Caco-2 (cell line): Measurements from ENCODE around the gene SCN3B. TPM values are rescaled to one million over a fixed set of nuclear protein-coding genes. Genes with fewer than 3 reads are reported as not detected.

Source experiments
- BruUV-seq: library from RNA; stranded (reverse); fragments of 400-500 nt; replicated peaks from 2 replicates; lab custom pipeline; 2021; lab: Mats Ljungman, UMichigan
- CTCF ChIA-PET: fragments of 300-600 bp; sonication (Branson Sonifier 250); formaldehyde crosslinking; loops from one replicate; lab custom pipeline; 2022; ENCODE audit warnings: antibody characterized with exemption; lab: Charles Lee
- POLR2A ChIA-PET: fragments of 300-600 bp; sonication (Branson Sonifier 250); formaldehyde crosslinking; loops from one replicate; lab custom pipeline; 2022; ENCODE audit warnings: antibody characterized with exemption; lab: Charles Lee
- DNase-seq, 2 experiments: peaks; one replicate each; pipeline versions ENCODE4 v3.0.0 to v3.0.0-alpha.2; 2020 to 2022
- H3K27me3 ChIP-seq: replicated peaks from 2 replicates; pipeline ENCODE4 v1.6.0; 2011; ENCODE audit warnings: low read length; ENCODE audit not compliant: control insufficient read depth, insufficient read depth
- H3K36me3 ChIP-seq: 2 replicates; pipeline ENCODE4 v1.5.1; 2011; ENCODE audit warnings: low read length; ENCODE audit not compliant: control insufficient read depth, insufficient read depth
- H3K4me1 ChIP-seq: fragments of 250-450 bp; sonication (Bioruptor Pico); 2 replicates; pipeline ENCODE4 v1.5.1; 2020; ENCODE audit warnings: mild to moderate bottlenecking
- H3K4me3 ChIP-seq: 2 replicates; pipeline ENCODE4 v1.5.1; 2011; ENCODE audit warnings: low read depth, mild to moderate bottlenecking, control low read depth, low read length
- H3K9me3 ChIP-seq: fragments of 250-450 bp; sonication (Bioruptor Pico); 2 replicates; pipeline ENCODE4 v1.5.1; 2020; ENCODE audit warnings: mild to moderate bottlenecking, moderate library complexity
- H3K27ac Mint-ChIP-seq: one replicate; pipeline ENCODE4 v1.8.0; 2022; ENCODE audit warnings: mixed read lengths; ENCODE audit not compliant: unreplicated experiment
- H3K27me3 Mint-ChIP-seq: one replicate; pipeline ENCODE4 v1.8.0; 2022; ENCODE audit warnings: mixed read lengths; ENCODE audit not compliant: insufficient read depth, unreplicated experiment
- H3K36me3 Mint-ChIP-seq: one replicate; pipeline ENCODE4 v1.8.0; 2022; ENCODE audit warnings: mild to moderate bottlenecking, mixed read lengths; ENCODE audit not compliant: insufficient read depth, unreplicated experiment
- H3K4me1 Mint-ChIP-seq: one replicate; pipeline ENCODE4 v1.8.0; 2022; ENCODE audit warnings: low read depth, mixed read lengths; ENCODE audit not compliant: unreplicated experiment
- H3K4me3 Mint-ChIP-seq: one replicate; pipeline ENCODE4 v1.8.0; 2022; ENCODE audit warnings: mild to moderate bottlenecking, moderate library complexity, mixed read lengths; ENCODE audit not compliant: unreplicated experiment
- H3K9me3 Mint-ChIP-seq: one replicate; pipeline ENCODE4 v1.8.0; 2022; ENCODE audit warnings: mixed read lengths; ENCODE audit not compliant: unreplicated experiment
- intact Hi-C: fragments of 100-400 bp; cut with micrococcal nuclease; formaldehyde crosslinking; loops from one replicate; pipeline ENCODE4 v1.10.0; 2022; ENCODE audit not compliant: unreplicated experiment
- total RNA-seq: library from RNA; stranded (reverse); gene quantifications from 2 replicates; pipeline ENCODE4 v1.2.3, GENCODE V29; 2022
- TF ChIP-seq, protein P1 (sequence below), 2 experiments: fragments of 200-600 bp in 1 of 2; IDR thresholded peaks; 1 replicate in 1 of 2; 2 replicates in 1 of 2; pipeline versions ENCODE4 v1.5.1 to v1.8.0; 2011 to 2022; ENCODE audit warnings: antibody characterized with exemption in 1 of 2, control low read depth in 1 of 2, inconsistent platforms in 1 of 2, low read depth in 1 of 2, low read length in 1 of 2, mild to moderate bottlenecking in 1 of 2, moderate library complexity in 1 of 2; ENCODE audit not compliant: insufficient read depth in 1 of 2, severe bottlenecking in 1 of 2, unreplicated experiment in 1 of 2

The SCN3B gene
- total RNA-seq, 1 experiment from 2014 or later: 0.82 TPM

DNA sequence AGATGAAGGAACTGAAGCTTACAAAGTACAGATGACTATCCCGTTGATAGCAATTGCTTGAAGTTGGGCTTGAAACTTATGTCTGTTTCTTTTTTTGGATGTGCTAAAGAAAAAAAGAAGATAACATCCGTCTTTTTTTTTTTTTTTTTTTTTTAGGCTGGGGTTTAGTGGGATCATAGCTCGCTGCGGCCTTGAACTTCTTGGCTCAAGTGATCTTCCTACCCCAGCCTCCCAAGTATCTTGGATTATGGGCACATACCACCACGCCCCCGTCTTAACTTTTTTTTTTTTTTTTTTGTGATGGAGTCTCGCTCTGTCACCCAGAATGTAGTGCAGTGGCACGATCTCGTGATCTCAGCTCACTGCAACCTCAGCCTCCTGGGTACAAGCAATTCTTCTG lies 40.8 kb upstream of the SCN3B start:
- intact Hi-C loops: no loop called here
- H3K27me3 Mint-ChIP-seq: peaks cover 35% of the 10 kb centered on the region
- H3K9me3 Mint-ChIP-seq: no peaks in the 10 kb centered on the region
- 0 out of 2 replicates have a peak, but pooled peaks cover 1% of the 10 kb centered on the region for H3K27me3 ChIP-seq
- POLR2A ChIA-PET: no interaction called here
- H3K36me3 ChIP-seq: no peaks in the 10 kb centered on the region
- H3K4me3 ChIP-seq: no peak overlapping the region
- H3K27ac Mint-ChIP-seq: no peak overlapping the region
- H3K4me3 Mint-ChIP-seq: no peak overlapping the region
- TF ChIP-seq, protein P1, sequence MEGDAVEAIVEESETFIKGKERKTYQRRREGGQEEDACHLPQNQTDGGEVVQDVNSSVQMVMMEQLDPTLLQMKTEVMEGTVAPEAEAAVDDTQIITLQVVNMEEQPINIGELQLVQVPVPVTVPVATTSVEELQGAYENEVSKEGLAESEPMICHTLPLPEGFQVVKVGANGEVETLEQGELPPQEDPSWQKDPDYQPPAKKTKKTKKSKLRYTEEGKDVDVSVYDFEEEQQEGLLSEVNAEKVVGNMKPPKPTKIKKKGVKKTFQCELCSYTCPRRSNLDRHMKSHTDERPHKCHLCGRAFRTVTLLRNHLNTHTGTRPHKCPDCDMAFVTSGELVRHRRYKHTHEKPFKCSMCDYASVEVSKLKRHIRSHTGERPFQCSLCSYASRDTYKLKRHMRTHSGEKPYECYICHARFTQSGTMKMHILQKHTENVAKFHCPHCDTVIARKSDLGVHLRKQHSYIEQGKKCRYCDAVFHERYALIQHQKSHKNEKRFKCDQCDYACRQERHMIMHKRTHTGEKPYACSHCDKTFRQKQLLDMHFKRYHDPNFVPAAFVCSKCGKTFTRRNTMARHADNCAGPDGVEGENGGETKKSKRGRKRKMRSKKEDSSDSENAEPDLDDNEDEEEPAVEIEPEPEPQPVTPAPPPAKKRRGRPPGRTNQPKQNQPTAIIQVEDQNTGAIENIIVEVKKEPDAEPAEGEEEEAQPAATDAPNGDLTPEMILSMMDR (IDR thresholded peaks at IDR 0.05; ENCODE audit: insufficient read depth in 1 of 2, low read depth in 1 of 2, low read length in 1 of 2, severe bottlenecking in 1 of 2, unreplicated experiment in 1 of 2): no peak
- DNase-seq: no peak
- no peaks in the 10 kb centered on the region for H3K36me3 Mint-ChIP-seq
- no peaks in the 10 kb centered on the region for H3K4me1 Mint-ChIP-seq
- 0 out of 2 replicates have a peak, but pooled peaks cover 3% of the 10 kb centered on the region for H3K9me3 ChIP-seq
- H3K4me1 ChIP-seq: no peaks in the 10 kb centered on the region
- no TSS peak for BruUV-seq
- CTCF ChIA-PET: interaction anchor here (1.2 to 1.4 kb wide), 2 partner anchors 13 kb away, joined by 4 to 10 read pairs; no protein-coding TSS in a partner anchor

DNA sequence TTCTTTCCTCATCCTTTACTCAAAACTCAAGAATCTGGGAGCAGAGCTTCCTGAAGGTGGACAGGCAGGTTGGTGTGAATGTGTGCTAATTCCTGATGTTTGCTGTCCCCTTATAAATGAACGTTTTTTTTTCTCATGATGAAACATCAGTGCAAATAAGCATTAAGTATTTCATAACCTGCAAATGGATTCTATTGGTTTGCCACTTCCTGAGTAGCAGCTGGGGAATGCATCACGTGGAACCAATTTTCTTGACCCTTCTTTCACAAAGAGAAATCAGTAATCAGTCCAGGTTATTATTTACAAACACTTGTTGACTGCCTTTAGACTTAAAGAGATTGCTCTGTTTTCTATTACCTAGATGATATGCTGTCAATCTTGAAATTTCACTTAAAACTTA lies 40.1 kb upstream of the SCN3B start:
- TF ChIP-seq, protein P1 (IDR thresholded peaks at IDR 0.05; ENCODE audit: insufficient read depth in 1 of 2, low read depth in 1 of 2, low read length in 1 of 2, severe bottlenecking in 1 of 2, unreplicated experiment in 1 of 2): no peak
- BruUV-seq: no TSS peak
- no peaks in the 10 kb centered on the region for H3K4me1 ChIP-seq
- no peak overlapping the region for H3K27ac Mint-ChIP-seq
- ChIA-PET POLR2A (no interaction called here), CTCF (interaction anchor here (1.2 kb wide), 1 partner anchor 13 kb away, joined by 4 read pairs; no protein-coding TSS in a partner anchor)
- peaks cover 41% of the 10 kb centered on the region for H3K27me3 Mint-ChIP-seq
- H3K27me3 ChIP-seq: 0 out of 2 replicates have a peak, but pooled peaks cover 1% of the 10 kb centered on the region
- H3K36me3 Mint-ChIP-seq: no peaks in the 10 kb centered on the region
- H3K4me3 Mint-ChIP-seq: no peak overlapping the region
- intact Hi-C loops: no loop called here
- H3K9me3 Mint-ChIP-seq: no peaks in the 10 kb centered on the region
- H3K9me3 ChIP-seq: 0 out of 2 replicates have a peak, but pooled peaks cover 3% of the 10 kb centered on the region
- H3K4me1 Mint-ChIP-seq: no peaks in the 10 kb centered on the region
- no peak overlapping the region for H3K4me3 ChIP-seq
- H3K36me3 ChIP-seq: no peaks in the 10 kb centered on the region
- DNase-seq: no peak

DNA sequence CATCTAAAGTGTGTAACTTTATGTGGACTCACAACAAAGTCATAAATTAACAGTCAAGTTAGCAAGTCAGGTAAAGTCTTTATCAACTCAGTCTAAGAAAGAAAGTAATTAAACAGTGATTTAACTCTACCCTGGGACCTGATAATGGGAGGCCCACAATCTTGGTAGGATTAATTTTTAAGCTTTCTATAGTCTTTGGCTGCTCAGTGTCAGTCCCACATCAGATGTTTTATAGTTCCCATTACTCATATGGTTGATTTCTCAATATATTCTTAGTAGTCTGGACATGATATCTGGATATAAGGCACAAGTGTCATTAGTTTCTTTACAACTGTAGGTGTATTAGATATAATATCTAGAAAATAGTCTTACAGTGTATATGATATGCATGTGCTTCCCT lies 38.5 kb upstream of the SCN3B start:
- intact Hi-C loops: no loop called here
- Histone ChIP-seq H3K4me1 (no peaks in the 10 kb centered on the region), H3K9me3 (0 out of 2 replicates have a peak, but pooled peaks cover 3% of the 10 kb centered on the region), H3K36me3 (no peaks in the 10 kb centered on the region), H3K4me3 (no peak overlapping the region), H3K27me3 (no peaks in the 10 kb centered on the region)
- ChIA-PET POLR2A (no interaction called here), CTCF (no interaction called here)
- no TSS peak for BruUV-seq
- no peaks in the 10 kb centered on the region for H3K9me3 Mint-ChIP-seq
- H3K4me1 Mint-ChIP-seq: no peaks in the 10 kb centered on the region
- no peaks in the 10 kb centered on the region for H3K36me3 Mint-ChIP-seq
- DNase-seq: no peak
- H3K27ac Mint-ChIP-seq: no peak overlapping the region
- TF ChIP-seq, protein P1 (IDR thresholded peaks at IDR 0.05; ENCODE audit: insufficient read depth in 1 of 2, low read depth in 1 of 2, low read length in 1 of 2, severe bottlenecking in 1 of 2, unreplicated experiment in 1 of 2): no peak
- H3K4me3 Mint-ChIP-seq: no peak overlapping the region
- peaks cover 52% of the 10 kb centered on the region for H3K27me3 Mint-ChIP-seq
